Fibroblast of the conjunctiva (primary cell): ENCODE results near the gene TMEM129.

ENCODE experiments used
- DNase-seq: peaks from one replicate; pipeline ENCODE4 v3.0.0-alpha.2; 2010; ENCODE audit warnings: low read depth

The TMEM129 gene

DNA sequence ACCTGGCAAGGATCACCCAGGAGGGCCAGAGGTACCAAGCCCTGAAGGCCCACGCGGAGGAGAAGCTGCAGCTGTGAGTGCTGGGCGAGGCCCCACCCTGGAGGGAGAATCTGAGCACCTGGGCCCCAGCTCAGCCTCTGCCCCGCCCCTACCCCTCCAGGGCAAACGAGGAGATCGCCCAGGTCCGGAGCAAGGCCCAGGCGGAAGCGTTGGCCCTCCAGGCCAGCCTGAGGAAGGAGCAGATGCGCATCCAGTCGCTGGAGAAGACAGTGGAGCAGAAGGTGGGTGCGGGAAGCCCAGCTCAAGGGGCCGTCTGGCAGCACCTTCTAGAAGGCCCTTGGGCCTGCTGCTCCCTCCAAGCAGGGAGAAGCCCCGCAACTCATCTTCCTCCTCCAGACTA is 23.4 kb upstream of the TMEM129 start:
- no peak for DNase-seq

GRCh38 chr4:1743975-1744374 is 22.9 kb upstream of the TMEM129 start:
- DNase-seq: no peak

GRCh38 chr4:1743551-1743950 is 22.4 kb upstream of the TMEM129 start:
- DNase-seq: no peak

- DNase-seq: no peak
Measured at GRCh38 chr4:1741208-1741607, 20.1 kb upstream of the TMEM129 start.

- DNase-seq: no peak
Measured at GRCh38 chr4:1740021-1740545, 19.0 kb upstream of the TMEM129 start.

DNA sequence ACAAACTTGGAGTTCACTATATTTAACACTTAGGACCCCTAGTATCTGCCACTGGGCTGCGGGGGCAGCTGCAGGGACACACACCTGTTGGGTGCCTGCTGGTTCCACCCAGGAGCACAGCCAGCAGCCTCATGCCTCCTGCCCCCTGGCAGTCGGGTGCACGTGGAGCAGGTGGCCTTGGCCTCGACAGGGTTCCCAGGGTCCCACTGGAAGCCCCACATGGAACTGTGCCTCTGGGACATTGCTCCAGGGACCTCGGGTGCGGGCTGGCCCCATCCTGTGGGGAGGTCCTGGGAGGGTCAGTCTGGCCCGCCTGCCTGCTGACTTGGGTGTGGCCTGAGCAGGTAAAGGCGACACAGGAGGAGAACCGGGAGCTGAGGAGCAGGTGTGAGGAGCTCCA is 18.2 kb upstream of the TMEM129 start:
- no peak for DNase-seq

- no peak for DNase-seq
Measured at GRCh38 chr4:1738410-1738809, 17.3 kb upstream of the TMEM129 start.

DNA sequence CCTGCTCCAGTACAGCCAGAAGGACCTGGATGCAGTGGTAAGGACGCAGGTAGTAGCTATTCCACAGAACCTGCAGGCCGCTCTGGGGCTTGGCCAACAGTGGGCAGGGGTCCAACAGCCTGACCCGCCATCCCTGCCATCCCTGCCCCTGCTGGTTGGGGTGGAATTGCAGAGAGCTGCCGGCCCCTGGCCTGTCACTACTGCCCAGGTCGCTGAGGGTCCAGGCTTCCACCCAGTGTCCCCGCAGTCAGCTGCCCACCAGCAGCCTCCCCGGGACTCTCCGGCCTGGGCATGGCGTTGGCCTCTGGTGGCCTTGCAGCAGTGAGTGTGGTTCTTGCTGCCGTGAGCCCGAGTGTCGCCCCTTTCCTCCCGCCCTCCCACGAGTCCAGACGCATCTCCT is 16.5 kb upstream of the TMEM129 start:
- DNase-seq: no peak

GRCh38 chr4:1736812-1737211 is 15.7 kb upstream of the TMEM129 start:
- DNase-seq: no peak

DNA sequence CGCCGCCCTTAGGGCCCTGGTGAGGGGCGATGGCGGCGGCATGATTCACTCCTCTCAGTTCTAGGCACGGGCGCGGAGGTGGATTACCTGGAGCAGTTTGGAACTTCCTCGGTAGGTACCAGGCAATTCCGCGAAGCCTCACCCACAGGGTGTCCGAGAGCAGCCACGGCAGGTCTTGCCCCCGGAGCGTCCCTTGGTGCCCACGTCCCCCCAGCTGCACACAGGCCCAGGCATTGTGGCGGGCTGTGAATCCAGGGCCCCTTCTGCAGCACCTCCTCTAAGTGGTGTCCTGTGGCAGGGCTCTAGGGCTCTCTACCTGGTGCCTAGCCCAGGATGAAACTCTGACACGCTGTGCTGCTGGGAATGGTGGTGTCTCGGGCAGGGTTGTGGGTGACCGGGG is 14.1 kb upstream of the TMEM129 start:
- DNase-seq: no peak

- DNase-seq: no peak
Measured at GRCh38 chr4:1732911-1733310, 11.8 kb upstream of the TMEM129 start.

DNA sequence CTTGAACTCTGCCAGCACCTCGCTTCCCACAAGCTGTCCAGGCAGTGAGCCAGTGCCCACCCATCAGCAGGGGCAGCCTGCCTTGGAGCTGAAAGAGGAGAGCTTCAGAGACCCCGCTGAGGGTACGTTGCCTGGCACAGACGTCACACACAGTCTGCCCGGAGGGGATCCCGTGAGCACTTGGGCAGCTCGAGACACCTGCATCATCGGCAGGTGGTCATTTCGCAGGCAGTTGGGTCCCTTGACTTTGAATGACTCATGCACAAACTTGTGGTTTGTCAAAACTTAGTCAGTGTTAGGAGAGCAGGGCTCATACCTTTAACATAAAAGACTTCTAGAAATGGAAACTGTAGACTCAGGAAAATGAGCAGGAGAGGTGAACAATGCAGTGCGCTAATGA is 10.1 kb upstream of the TMEM129 start:
- no peak for DNase-seq

DNA sequence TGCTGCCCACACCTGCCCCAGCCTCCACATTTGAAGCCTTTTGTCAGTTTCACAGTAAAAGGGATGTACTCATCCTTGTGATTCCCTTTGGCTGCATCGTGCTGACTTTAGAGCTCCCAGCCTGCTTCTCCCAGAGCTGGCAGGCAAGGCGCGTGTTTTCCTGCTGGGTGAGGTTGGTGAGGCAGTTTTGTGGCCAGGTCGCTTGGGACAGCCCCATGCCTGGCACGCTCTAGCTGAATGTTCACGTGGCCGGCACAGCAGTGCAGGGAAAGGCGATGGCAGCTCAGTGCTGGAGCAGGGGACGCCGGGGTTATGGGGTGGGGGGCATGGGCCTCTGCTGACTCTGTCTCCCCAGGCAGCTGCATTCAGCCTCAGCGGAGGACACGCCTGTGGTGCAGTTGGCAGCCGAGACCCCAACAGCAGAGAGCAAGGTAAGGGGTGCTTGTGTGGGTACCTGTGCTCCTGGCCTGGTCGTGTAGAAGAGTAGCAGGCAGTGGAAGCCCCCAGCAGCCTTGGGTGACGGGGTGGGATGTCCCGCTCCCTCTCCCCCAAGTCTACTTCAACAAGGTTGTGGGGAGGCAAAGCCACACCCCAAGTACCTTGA is 9.5 kb upstream of the TMEM129 start:
- DNase-seq: no peak

- no peak for DNase-seq
Measured at GRCh38 chr4:1728061-1728980, 7.2 kb upstream of the TMEM129 start.

DNA sequence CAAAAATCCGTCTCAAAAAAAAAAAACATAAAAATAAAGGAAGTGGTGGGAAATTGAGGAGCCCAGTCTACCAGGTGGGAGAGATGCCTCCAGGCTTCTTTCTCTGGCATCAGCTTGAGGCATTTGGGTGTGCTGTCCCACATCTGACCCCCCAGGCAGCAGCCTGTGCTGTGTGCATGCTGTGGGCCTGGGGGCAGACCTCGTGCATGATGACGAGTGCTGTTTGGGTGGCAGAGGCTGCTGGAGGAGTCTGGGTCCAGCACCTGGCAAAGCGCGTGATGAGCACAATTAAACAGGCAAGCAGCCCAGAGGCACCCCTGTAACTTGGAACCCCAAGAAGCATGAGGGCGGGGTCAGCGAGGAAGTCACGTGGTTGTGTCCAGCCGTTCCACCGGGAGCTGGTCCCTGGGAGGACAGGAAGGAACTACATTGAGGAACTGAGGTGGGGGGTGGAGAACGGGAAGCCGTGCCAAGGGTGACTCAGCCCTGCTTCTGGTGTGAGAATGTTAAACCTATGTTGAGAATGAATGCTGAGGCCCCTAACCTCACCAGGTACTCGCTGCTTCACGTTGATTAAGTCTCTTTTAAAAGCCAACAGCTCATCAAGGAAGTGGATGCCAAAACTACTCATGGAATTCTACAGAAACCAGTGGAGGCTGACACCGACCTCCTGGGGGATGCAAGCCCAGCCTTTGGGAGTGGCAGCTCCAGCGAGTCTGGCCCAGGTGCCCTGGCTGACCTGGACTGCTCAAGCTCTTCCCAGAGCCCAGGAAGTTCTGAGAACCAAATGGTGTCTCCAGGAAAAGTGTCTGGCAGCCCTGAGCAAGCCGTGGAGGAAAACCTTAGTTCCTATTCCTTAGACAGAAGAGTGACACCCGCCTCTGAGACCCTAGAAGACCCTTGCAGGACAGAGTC is 6.3 kb upstream of the TMEM129 start:
- no peak for DNase-seq

- peak; percentile 63 for DNase-seq
Measured at GRCh38 chr4:1726146-1726934, 5.2 kb upstream of the TMEM129 start.

DNA sequence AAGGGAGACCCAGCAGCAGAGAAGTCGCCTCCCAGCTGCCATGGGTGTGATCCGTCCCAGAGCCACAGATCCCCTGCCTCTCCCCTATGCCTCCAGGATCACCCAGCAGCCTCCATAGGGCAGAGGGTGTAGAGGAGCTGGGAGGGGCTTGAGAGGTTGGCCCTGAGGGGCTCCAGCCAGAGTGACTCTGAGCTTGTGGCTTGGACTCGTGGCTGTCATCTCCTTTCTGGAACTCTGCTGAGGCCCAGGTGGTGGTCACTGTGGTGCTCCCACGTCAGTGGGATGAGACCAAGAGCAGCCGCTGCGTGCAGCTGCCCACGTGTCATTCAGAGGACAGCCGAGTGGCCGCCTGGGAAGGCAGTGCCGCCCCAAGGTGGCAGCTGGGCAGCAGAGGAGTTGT is 4.4 kb upstream of the TMEM129 start:
- DNase-seq: no peak

- no peak for DNase-seq
Measured at GRCh38 chr4:1723131-1723801, 2.1 kb upstream of the TMEM129 start.

GRCh38 chr4:1722551-1723118 is 1.5 kb upstream of the TMEM129 start:
- no peak for DNase-seq
